ENCODE data around the gene NT5DC1.

DNA sequence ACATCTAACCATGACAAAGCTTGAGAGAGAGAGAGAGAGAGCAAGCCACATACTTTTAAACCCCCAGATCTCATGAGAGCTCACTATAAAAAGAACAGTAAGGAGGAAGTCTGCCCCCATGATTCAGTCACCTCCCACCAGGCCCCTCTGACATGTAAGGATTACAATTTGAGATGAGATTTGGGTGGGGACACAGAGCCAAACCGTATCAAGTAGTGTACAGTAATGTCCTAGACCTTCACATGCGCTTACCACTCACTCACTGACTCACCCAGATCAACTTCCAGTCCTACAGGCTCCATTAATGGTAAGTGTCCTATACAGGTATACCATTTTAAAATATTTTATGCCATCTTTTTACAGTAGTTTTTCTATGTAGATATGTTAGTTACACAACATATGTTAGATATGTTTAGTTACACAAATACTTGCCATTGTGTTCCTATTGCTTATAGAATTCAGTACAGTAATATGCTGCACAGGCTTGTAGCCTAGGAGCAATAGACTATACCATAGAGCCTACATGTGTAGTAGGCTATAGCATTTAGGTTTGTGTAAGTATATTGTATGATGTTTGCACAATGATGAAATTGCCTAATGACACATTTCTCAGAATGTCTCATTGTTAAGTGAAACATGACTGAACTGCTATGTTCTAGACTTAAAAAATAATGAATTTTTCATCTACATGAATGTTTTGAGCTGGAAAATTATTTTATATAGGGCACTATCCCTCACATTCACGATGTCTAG lies 167.4 kb downstream of the NT5DC1 start:
- TF ChIP-seq, protein P1, sequence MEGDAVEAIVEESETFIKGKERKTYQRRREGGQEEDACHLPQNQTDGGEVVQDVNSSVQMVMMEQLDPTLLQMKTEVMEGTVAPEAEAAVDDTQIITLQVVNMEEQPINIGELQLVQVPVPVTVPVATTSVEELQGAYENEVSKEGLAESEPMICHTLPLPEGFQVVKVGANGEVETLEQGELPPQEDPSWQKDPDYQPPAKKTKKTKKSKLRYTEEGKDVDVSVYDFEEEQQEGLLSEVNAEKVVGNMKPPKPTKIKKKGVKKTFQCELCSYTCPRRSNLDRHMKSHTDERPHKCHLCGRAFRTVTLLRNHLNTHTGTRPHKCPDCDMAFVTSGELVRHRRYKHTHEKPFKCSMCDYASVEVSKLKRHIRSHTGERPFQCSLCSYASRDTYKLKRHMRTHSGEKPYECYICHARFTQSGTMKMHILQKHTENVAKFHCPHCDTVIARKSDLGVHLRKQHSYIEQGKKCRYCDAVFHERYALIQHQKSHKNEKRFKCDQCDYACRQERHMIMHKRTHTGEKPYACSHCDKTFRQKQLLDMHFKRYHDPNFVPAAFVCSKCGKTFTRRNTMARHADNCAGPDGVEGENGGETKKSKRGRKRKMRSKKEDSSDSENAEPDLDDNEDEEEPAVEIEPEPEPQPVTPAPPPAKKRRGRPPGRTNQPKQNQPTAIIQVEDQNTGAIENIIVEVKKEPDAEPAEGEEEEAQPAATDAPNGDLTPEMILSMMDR (IDR thresholded peaks at IDR 0.05; ENCODE audit: poor library complexity, severe bottlenecking): no peak
- no peak for TF ChIP-seq MXI1 (conservative IDR thresholded peaks at IDR 0.05; ENCODE audit: poor library complexity, severe bottlenecking)
- TF ChIP-seq, protein P2, sequence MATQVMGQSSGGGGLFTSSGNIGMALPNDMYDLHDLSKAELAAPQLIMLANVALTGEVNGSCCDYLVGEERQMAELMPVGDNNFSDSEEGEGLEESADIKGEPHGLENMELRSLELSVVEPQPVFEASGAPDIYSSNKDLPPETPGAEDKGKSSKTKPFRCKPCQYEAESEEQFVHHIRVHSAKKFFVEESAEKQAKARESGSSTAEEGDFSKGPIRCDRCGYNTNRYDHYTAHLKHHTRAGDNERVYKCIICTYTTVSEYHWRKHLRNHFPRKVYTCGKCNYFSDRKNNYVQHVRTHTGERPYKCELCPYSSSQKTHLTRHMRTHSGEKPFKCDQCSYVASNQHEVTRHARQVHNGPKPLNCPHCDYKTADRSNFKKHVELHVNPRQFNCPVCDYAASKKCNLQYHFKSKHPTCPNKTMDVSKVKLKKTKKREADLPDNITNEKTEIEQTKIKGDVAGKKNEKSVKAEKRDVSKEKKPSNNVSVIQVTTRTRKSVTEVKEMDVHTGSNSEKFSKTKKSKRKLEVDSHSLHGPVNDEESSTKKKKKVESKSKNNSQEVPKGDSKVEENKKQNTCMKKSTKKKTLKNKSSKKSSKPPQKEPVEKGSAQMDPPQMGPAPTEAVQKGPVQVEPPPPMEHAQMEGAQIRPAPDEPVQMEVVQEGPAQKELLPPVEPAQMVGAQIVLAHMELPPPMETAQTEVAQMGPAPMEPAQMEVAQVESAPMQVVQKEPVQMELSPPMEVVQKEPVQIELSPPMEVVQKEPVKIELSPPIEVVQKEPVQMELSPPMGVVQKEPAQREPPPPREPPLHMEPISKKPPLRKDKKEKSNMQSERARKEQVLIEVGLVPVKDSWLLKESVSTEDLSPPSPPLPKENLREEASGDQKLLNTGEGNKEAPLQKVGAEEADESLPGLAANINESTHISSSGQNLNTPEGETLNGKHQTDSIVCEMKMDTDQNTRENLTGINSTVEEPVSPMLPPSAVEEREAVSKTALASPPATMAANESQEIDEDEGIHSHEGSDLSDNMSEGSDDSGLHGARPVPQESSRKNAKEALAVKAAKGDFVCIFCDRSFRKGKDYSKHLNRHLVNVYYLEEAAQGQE (IDR thresholded peaks at IDR 0.05; ENCODE audit: borderline replicate concordance): no peak
